ENCODE data around the gene LPA.

DNA sequence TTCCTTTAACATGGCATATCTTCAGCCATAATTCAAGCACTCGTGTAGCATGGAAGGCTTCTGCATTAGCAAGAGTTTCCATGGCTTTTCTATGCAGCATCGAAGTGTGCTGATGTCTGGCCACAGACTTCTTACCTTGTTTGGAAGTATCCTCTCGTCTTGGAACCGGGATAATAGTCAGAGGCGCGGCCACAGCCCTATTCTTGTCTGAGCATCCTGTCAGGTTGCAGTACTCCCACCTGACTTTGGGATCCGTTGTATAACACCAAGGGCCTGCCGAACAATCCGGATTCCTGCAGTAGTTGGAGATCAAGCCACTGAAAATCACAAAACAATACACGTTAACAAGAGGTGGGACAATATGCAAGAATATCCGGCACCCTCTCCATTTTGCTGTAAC is 177.0 kb downstream of the LPA start:
- TF ChIP-seq, protein P1, sequence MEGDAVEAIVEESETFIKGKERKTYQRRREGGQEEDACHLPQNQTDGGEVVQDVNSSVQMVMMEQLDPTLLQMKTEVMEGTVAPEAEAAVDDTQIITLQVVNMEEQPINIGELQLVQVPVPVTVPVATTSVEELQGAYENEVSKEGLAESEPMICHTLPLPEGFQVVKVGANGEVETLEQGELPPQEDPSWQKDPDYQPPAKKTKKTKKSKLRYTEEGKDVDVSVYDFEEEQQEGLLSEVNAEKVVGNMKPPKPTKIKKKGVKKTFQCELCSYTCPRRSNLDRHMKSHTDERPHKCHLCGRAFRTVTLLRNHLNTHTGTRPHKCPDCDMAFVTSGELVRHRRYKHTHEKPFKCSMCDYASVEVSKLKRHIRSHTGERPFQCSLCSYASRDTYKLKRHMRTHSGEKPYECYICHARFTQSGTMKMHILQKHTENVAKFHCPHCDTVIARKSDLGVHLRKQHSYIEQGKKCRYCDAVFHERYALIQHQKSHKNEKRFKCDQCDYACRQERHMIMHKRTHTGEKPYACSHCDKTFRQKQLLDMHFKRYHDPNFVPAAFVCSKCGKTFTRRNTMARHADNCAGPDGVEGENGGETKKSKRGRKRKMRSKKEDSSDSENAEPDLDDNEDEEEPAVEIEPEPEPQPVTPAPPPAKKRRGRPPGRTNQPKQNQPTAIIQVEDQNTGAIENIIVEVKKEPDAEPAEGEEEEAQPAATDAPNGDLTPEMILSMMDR (conservative IDR thresholded peaks at IDR 0.05; ENCODE audit: low read depth, low read length), result no peak
- TF ChIP-seq EZH2 (IDR thresholded peaks at IDR 0.05; ENCODE audit: low read length, unreplicated experiment) (no peak), EZH2phosphoT487 (IDR thresholded peaks at IDR 0.05; ENCODE audit: borderline replicate concordance, low read length) (no peak)

Measured in PC-3 (cell line).